ENCODE results near the gene THSD4.

THSD4 gene

DNA sequence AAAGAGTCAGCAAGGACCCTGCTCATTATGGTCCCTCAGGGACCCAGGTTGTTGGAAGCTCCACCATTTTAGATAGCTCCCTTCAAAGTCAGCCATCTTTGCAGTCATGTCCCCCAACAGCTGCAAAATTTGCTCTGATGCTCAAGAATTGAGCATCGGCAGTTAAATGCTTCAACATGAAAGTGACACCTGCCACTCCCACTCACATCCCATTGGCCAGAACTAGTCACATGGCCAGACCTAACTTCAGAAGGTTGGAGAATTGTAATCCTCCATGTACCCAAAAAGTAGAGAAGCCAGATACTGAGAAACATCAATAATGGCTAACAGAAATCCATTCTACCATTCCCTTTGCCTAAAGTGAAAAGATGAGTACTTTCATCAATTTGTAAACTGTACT lies 523.6 kb downstream of the THSD4 start:
- Histone ChIP-seq H3F3A (ENCODE audit: control insufficient read depth, insufficient read depth) (no peaks in the 10 kb centered on the region), H3K27ac (ENCODE audit: low read depth, low read length) (no peak overlapping the region), H3K4me3 (ENCODE audit: low read length) (no peak overlapping the region), H3K9me3 (ENCODE audit: control insufficient read depth, insufficient read depth, low read length) (no peaks in the 10 kb centered on the region), H3K9me2 (replicated peaks; ENCODE audit: control insufficient read depth, low read length) (no peaks in the 10 kb centered on the region; the same call in 1 of the 2 replicates), H3K27me3 (ENCODE audit: control insufficient read depth, low read length) (no peaks in the 10 kb centered on the region; the same call in 1 of the 2 replicates), H3K36me3 (ENCODE audit: control insufficient read depth, low read length) (no peaks in the 10 kb centered on the region), H3K4me1 (ENCODE audit: control insufficient read depth, low read length) (no peaks in the 10 kb centered on the region), H4K20me1 (ENCODE audit: control insufficient read depth, insufficient read depth, low read depth, low read length) (no peaks in the 10 kb centered on the region), H3K4me2 (ENCODE audit: low read length) (no peak overlapping the region), H3K79me2 (ENCODE audit: control insufficient read depth, low read length) (no peaks in the 10 kb centered on the region)
- TF ChIP-seq EZH2phosphoT487 (IDR thresholded peaks at IDR 0.05; ENCODE audit: borderline replicate concordance, low read length), result no peak
- TF ChIP-seq, protein P1, sequence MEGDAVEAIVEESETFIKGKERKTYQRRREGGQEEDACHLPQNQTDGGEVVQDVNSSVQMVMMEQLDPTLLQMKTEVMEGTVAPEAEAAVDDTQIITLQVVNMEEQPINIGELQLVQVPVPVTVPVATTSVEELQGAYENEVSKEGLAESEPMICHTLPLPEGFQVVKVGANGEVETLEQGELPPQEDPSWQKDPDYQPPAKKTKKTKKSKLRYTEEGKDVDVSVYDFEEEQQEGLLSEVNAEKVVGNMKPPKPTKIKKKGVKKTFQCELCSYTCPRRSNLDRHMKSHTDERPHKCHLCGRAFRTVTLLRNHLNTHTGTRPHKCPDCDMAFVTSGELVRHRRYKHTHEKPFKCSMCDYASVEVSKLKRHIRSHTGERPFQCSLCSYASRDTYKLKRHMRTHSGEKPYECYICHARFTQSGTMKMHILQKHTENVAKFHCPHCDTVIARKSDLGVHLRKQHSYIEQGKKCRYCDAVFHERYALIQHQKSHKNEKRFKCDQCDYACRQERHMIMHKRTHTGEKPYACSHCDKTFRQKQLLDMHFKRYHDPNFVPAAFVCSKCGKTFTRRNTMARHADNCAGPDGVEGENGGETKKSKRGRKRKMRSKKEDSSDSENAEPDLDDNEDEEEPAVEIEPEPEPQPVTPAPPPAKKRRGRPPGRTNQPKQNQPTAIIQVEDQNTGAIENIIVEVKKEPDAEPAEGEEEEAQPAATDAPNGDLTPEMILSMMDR (IDR thresholded peaks at IDR 0.05; ENCODE audit: low read depth, low read length, poor library complexity, severe bottlenecking), result no peak

DNA sequence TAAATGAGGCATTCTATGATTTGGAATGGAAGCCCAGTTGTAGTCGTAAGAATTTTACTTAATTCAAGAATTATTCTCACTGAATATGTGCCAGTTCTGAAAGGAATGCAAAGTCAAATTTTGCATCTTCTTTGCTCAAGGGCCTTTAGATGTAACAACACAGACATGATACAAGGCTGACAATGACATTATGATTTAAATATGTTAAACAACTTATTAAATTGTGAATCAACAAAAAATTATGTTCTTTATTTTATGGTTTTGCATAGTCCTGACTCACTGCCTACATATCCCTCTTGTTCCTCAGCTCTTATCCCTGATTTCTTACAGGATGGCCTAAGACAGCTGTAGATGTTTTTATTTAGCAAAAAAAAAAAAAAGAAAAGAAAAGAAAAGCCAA lies 524.2 kb downstream of the THSD4 start:
- H3K27ac ChIP-seq (ENCODE audit: low read depth, low read length), result no peak overlapping the region
- H3K27me3 ChIP-seq (ENCODE audit: control insufficient read depth, low read length), result no peaks in the 10 kb centered on the region; the same call in 1 of the 2 replicates
- H3K4me2 ChIP-seq (ENCODE audit: low read length), result no peak overlapping the region
- H3K79me2 ChIP-seq (ENCODE audit: control insufficient read depth, low read length), result no peaks in the 10 kb centered on the region
- no peaks in the 10 kb centered on the region; the same call in 1 of the 2 replicates for H3K9me2 ChIP-seq (replicated peaks; ENCODE audit: control insufficient read depth, low read length)
- H3K4me3 ChIP-seq (ENCODE audit: low read length), result no peak overlapping the region
- H3K36me3 ChIP-seq (ENCODE audit: control insufficient read depth, low read length), result no peaks in the 10 kb centered on the region
- no peaks in the 10 kb centered on the region for H3K4me1 ChIP-seq (ENCODE audit: control insufficient read depth, low read length)
- no peaks in the 10 kb centered on the region for H4K20me1 ChIP-seq (ENCODE audit: control insufficient read depth, insufficient read depth, low read depth, low read length)
- TF ChIP-seq EZH2phosphoT487 (IDR thresholded peaks at IDR 0.05; ENCODE audit: borderline replicate concordance, low read length), result no peak
- TF ChIP-seq, protein P1 (IDR thresholded peaks at IDR 0.05; ENCODE audit: low read depth, low read length, poor library complexity, severe bottlenecking), result no peak
- H3F3A ChIP-seq (ENCODE audit: control insufficient read depth, insufficient read depth), result no peaks in the 10 kb centered on the region
- H3K9me3 ChIP-seq (ENCODE audit: control insufficient read depth, insufficient read depth, low read length), result no peaks in the 10 kb centered on the region

DNA sequence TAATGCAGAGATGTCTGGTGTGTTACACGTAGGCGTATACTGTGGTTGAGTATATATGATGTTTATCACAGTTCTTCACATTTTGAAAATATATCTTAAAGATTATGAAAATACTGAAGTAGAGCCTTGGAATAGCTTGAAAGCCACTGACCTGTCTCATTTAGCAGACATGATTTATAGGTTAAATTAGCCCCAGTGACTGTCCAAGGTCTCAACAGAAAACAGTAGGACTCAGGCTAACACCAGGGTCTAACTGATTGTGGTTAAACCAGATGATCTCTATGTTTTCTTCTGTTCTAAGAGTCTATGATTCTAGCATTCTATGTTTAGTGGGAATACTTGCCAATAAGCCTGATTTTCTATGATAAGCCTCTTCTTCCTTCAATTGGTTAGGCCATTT lies 528.6 kb downstream of the THSD4 start:
- Histone ChIP-seq H3K4me3 (ENCODE audit: low read length) (no peak overlapping the region), H3K27me3 (ENCODE audit: control insufficient read depth, low read length) (peaks cover 2% of the 10 kb centered on the region; the same call in 1 of the 2 replicates), H3K79me2 (ENCODE audit: control insufficient read depth, low read length) (no peaks in the 10 kb centered on the region), H3K27ac (ENCODE audit: low read depth, low read length) (no peak overlapping the region), H3K9me3 (ENCODE audit: control insufficient read depth, insufficient read depth, low read length) (no peaks in the 10 kb centered on the region), H3K4me1 (ENCODE audit: control insufficient read depth, low read length) (no peaks in the 10 kb centered on the region), H3K4me2 (ENCODE audit: low read length) (no peak overlapping the region), H4K20me1 (ENCODE audit: control insufficient read depth, insufficient read depth, low read depth, low read length) (no peaks in the 10 kb centered on the region), H3K36me3 (ENCODE audit: control insufficient read depth, low read length) (no peaks in the 10 kb centered on the region), H3K9me2 (replicated peaks; ENCODE audit: control insufficient read depth, low read length) (no peaks in the 10 kb centered on the region; the same call in 1 of the 2 replicates), H3F3A (ENCODE audit: control insufficient read depth, insufficient read depth) (no peaks in the 10 kb centered on the region)
- TF ChIP-seq, protein P1 (IDR thresholded peaks at IDR 0.05; ENCODE audit: low read depth, low read length, poor library complexity, severe bottlenecking), result no peak
- TF ChIP-seq EZH2phosphoT487 (IDR thresholded peaks at IDR 0.05; ENCODE audit: borderline replicate concordance, low read length), result no peak
